ENCODE measurements around the gene SOX9. TPM values are rescaled to one million over a fixed set of nuclear protein-coding genes. Genes with fewer than 3 reads are reported as not detected.

The SOX9 gene
- total RNA-seq (2014; rRNA removed; shearing (Covaris generic)): 16.9 and 24.3 TPM in 2 replicates

- peak; percentile 97 for DNase-seq (ENCODE audit: low read depth)
These were observed at the start of gene SOX9 for GRCh38 chr17:72120642-72121163. TSS of gene SOX9 (plus strand) at chr17:72121020. CDS start at chr17:72121392, 372 bp downstream.

- DNase-seq (ENCODE audit: low read depth): no peak
These were observed 49.5 kb upstream of the SOX9 start for GRCh38 chr17:72071330-72071729.

GRCh38 chr17:72075995-72076677, 44.7 kb upstream of the SOX9 start:
- DNase-seq (ENCODE audit: low read depth): no peak

- DNase-seq (ENCODE audit: low read depth): no peak
These were observed 44.2 kb upstream of the SOX9 start for GRCh38 chr17:72076678-72077030.

- peak; percentile 17 for DNase-seq (ENCODE audit: low read depth)
These were observed 43.4 kb upstream of the SOX9 start for GRCh38 chr17:72077326-72077960.

- no peak for DNase-seq (ENCODE audit: low read depth)
These were observed 41.1 kb upstream of the SOX9 start for GRCh38 chr17:72079700-72080099.

- no peak for DNase-seq (ENCODE audit: low read depth)
These were observed 32.9 kb upstream of the SOX9 start for GRCh38 chr17:72087876-72088275.

- no peak for DNase-seq (ENCODE audit: low read depth)
These were observed 31.3 kb upstream of the SOX9 start for GRCh38 chr17:72089453-72089987.

GRCh38 chr17:72090108-72090507, 30.7 kb upstream of the SOX9 start:
- peak; percentile 11 for DNase-seq (ENCODE audit: low read depth)

GRCh38 chr17:72092710-72093322, 28.0 kb upstream of the SOX9 start:
- DNase-seq (ENCODE audit: low read depth): no peak

GRCh38 chr17:72093707-72094106, 27.1 kb upstream of the SOX9 start:
- DNase-seq (ENCODE audit: low read depth): no peak

- no peak for DNase-seq (ENCODE audit: low read depth)
These were observed 25.5 kb upstream of the SOX9 start for GRCh38 chr17:72095316-72095715.

GRCh38 chr17:72097144-72097543, 23.7 kb upstream of the SOX9 start:
- peak; percentile 92 for DNase-seq (ENCODE audit: low read depth)

- peak; percentile 78 for DNase-seq (ENCODE audit: low read depth)
These were observed 20.9 kb upstream of the SOX9 start for GRCh38 chr17:72099919-72100318.

GRCh38 chr17:72100470-72100869, 20.4 kb upstream of the SOX9 start:
- DNase-seq (ENCODE audit: low read depth): no peak

- no peak for DNase-seq (ENCODE audit: low read depth)
These were observed 19.3 kb upstream of the SOX9 start for GRCh38 chr17:72101526-72101925.

GRCh38 chr17:72102366-72102765, 18.5 kb upstream of the SOX9 start:
- DNase-seq (ENCODE audit: low read depth): no peak

- no peak for DNase-seq (ENCODE audit: low read depth)
These were observed 16.5 kb upstream of the SOX9 start for GRCh38 chr17:72104164-72104862.

GRCh38 chr17:72104863-72105234, 16.0 kb upstream of the SOX9 start:
- no peak for DNase-seq (ENCODE audit: low read depth)

GRCh38 chr17:72107100-72107499, 13.7 kb upstream of the SOX9 start:
- DNase-seq (ENCODE audit: low read depth): no peak

GRCh38 chr17:72110231-72110941, 10.4 kb upstream of the SOX9 start:
- no peak for DNase-seq (ENCODE audit: low read depth)

All from M059J (cell line).